K562 (cell line): ENCODE measurements around the gene SPRED2. TPM values are rescaled to one million over a fixed set of nuclear protein-coding genes. Genes with fewer than 3 reads are reported as not detected.
A peak's percentile ranks its signal among the peaks of the same experiment; 100 is the strongest.

Source experiments
- CBX5 ChIP-seq: IDR thresholded peaks from 2 replicates; pipeline ENCODE4 v1.6.1; 2014; ENCODE audit warnings: low read depth, borderline replicate concordance
- CREB3L1 ChIP-seq: fragments of 450-650 bp; IDR thresholded peaks from 2 replicates; pipeline ENCODE4 v1.6.1; 2014; ENCODE audit warnings: low read depth, mild to moderate bottlenecking, moderate library complexity, borderline replicate concordance
- DNMT1 ChIP-seq: fragments of 450-650 bp; IDR thresholded peaks from 2 replicates; pipeline ENCODE4 v1.6.1; 2016; ENCODE audit warnings: antibody characterized with exemption, mild to moderate bottlenecking
- EP300 ChIP-seq: IDR thresholded peaks from 2 replicates; pipeline ENCODE4 v1.6.1; 2012; ENCODE audit warnings: low read length, improper control_type of control experiment
- HMGN3 ChIP-seq: IDR thresholded peaks from 2 replicates; pipeline ENCODE4 v1.6.1; 2011; ENCODE audit warnings: borderline replicate concordance, low read depth, mild to moderate bottlenecking, mixed read lengths, low read length; ENCODE audit not compliant: insufficient read length; ENCODE audit errors: extremely low read depth
- MAFG ChIP-seq: fragments of 450-650 bp; conservative IDR thresholded peaks from 2 replicates; pipeline ENCODE4 v1.6.1; 2016; ENCODE audit warnings: missing genetic modification characterization, missing compliant biosample characterization
- SAP30 ChIP-seq: fragments of 200-600 bp; sonication (generic); IDR thresholded peaks from 2 replicates; pipeline ENCODE4 v1.6.1; 2012; ENCODE audit warnings: borderline replicate concordance, low read depth, mild to moderate bottlenecking, moderate library complexity, low read length, control low read depth, inconsistent platforms; ENCODE audit not compliant: insufficient read depth, poor library complexity, severe bottlenecking
- SIRT6 ChIP-seq: IDR thresholded peaks from one replicate; pipeline ENCODE4 v1.6.1; 2012; ENCODE audit warnings: low read depth, mild to moderate bottlenecking, control low read depth, inconsistent platforms, low read length, moderate library complexity
- SMAD2 ChIP-seq: fragments of 150-350 bp; IDR thresholded peaks from 2 replicates; pipeline ENCODE4 v1.6.1; 2014; ENCODE audit warnings: low read depth, mild to moderate bottlenecking, low read length
- SP1 ChIP-seq: sonication (generic); formaldehyde crosslinking; IDR thresholded peaks from 2 replicates; pipeline ENCODE4 v1.8.1; 2022; ENCODE audit warnings: mild to moderate bottlenecking, missing genetic modification reagents
- THRB ChIP-seq: fragments of 450-650 bp; formaldehyde crosslinking; conservative IDR thresholded peaks from 2 replicates; pipeline ENCODE4 v1.4.0; 2022; ENCODE audit warnings: mild to moderate bottlenecking, missing genetic modification characterization
- polyA plus RNA-seq, 8 experiments: library from polyadenylated mRNA; depleted of rRNA in 4 of 8; stranded (reverse) in 5 of 8; unstranded in 3 of 8; fragments of >200 nt; fragmentation: Nextera tagmentation in 2 of 8; fragmentation: Illumina TruSeq in 1 of 8; extraction: Ambion mirVana in 2 of 8; extraction: Trizol in 1 of 8; gene quantifications; 2 replicates each; pipeline versions ENCODE4 v1.2.1 to v1.2.3, GENCODE V29; 2011 to 2014; ENCODE audit warnings: inconsistent platforms in 1 of 8, missing spikeins in 1 of 8
- total RNA-seq, 7 experiments: library from RNA; depleted of rRNA in 6 of 7; stranded (reverse); fragments of >200 nt in 6 of 7; fragmentation: Illumina TruSeq in 2 of 7; extraction: Trizol in 2 of 7; gene quantifications; 2 replicates each; pipeline versions ENCODE4 v1.2.1 to v1.2.3, GENCODE V29; 2011 to 2021; ENCODE audit warnings: low replicate concordance in 1 of 7
- TF ChIP-seq, protein P1 (sequence below): fragments of 450-650 bp; IDR thresholded peaks from 2 replicates; pipeline ENCODE4 v1.6.1; 2016; ENCODE audit warnings: mild to moderate bottlenecking, moderate library complexity

Gene SPRED2
- total and polyA plus RNA-seq, 9 of the 15 experiments (the other 6 are each of a cell fraction or from before 2014, with no cell fraction given) = 4.6 to 50.8 (median 14.1) TPM

GRCh38 chr2:65436169-65436823 is 3.9 kb upstream of the SPRED2 start (continued):
- TF ChIP-seq, protein P1, sequence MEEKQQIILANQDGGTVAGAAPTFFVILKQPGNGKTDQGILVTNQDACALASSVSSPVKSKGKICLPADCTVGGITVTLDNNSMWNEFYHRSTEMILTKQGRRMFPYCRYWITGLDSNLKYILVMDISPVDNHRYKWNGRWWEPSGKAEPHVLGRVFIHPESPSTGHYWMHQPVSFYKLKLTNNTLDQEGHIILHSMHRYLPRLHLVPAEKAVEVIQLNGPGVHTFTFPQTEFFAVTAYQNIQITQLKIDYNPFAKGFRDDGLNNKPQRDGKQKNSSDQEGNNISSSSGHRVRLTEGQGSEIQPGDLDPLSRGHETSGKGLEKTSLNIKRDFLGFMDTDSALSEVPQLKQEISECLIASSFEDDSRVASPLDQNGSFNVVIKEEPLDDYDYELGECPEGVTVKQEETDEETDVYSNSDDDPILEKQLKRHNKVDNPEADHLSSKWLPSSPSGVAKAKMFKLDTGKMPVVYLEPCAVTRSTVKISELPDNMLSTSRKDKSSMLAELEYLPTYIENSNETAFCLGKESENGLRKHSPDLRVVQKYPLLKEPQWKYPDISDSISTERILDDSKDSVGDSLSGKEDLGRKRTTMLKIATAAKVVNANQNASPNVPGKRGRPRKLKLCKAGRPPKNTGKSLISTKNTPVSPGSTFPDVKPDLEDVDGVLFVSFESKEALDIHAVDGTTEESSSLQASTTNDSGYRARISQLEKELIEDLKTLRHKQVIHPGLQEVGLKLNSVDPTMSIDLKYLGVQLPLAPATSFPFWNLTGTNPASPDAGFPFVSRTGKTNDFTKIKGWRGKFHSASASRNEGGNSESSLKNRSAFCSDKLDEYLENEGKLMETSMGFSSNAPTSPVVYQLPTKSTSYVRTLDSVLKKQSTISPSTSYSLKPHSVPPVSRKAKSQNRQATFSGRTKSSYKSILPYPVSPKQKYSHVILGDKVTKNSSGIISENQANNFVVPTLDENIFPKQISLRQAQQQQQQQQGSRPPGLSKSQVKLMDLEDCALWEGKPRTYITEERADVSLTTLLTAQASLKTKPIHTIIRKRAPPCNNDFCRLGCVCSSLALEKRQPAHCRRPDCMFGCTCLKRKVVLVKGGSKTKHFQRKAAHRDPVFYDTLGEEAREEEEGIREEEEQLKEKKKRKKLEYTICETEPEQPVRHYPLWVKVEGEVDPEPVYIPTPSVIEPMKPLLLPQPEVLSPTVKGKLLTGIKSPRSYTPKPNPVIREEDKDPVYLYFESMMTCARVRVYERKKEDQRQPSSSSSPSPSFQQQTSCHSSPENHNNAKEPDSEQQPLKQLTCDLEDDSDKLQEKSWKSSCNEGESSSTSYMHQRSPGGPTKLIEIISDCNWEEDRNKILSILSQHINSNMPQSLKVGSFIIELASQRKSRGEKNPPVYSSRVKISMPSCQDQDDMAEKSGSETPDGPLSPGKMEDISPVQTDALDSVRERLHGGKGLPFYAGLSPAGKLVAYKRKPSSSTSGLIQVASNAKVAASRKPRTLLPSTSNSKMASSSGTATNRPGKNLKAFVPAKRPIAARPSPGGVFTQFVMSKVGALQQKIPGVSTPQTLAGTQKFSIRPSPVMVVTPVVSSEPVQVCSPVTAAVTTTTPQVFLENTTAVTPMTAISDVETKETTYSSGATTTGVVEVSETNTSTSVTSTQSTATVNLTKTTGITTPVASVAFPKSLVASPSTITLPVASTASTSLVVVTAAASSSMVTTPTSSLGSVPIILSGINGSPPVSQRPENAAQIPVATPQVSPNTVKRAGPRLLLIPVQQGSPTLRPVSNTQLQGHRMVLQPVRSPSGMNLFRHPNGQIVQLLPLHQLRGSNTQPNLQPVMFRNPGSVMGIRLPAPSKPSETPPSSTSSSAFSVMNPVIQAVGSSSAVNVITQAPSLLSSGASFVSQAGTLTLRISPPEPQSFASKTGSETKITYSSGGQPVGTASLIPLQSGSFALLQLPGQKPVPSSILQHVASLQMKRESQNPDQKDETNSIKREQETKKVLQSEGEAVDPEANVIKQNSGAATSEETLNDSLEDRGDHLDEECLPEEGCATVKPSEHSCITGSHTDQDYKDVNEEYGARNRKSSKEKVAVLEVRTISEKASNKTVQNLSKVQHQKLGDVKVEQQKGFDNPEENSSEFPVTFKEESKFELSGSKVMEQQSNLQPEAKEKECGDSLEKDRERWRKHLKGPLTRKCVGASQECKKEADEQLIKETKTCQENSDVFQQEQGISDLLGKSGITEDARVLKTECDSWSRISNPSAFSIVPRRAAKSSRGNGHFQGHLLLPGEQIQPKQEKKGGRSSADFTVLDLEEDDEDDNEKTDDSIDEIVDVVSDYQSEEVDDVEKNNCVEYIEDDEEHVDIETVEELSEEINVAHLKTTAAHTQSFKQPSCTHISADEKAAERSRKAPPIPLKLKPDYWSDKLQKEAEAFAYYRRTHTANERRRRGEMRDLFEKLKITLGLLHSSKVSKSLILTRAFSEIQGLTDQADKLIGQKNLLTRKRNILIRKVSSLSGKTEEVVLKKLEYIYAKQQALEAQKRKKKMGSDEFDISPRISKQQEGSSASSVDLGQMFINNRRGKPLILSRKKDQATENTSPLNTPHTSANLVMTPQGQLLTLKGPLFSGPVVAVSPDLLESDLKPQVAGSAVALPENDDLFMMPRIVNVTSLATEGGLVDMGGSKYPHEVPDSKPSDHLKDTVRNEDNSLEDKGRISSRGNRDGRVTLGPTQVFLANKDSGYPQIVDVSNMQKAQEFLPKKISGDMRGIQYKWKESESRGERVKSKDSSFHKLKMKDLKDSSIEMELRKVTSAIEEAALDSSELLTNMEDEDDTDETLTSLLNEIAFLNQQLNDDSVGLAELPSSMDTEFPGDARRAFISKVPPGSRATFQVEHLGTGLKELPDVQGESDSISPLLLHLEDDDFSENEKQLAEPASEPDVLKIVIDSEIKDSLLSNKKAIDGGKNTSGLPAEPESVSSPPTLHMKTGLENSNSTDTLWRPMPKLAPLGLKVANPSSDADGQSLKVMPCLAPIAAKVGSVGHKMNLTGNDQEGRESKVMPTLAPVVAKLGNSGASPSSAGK = peak; percentile 54; the same call in 1 of the 2 replicates
- no peak for TF ChIP-seq DNMT1
- peak; percentile 88 for TF ChIP-seq HMGN3
- TF ChIP-seq MAFG (tag) = no peak
- no peak for TF ChIP-seq CBX5
- TF ChIP-seq SMAD2 = no peak
- TF ChIP-seq CREB3L1 = peak; percentile 61; the same call in 1 of the 2 replicates
- no peak for TF ChIP-seq SIRT6
- no peak; the same call in 1 of the 2 replicates for TF ChIP-seq SP1 (CRISPR knock-in tag)
- TF ChIP-seq EP300 = peak; percentile 42
- peak; percentile 58; the same call in 1 of the 2 replicates for TF ChIP-seq THRB (CRISPR knock-in tag)
- TF ChIP-seq SAP30 = peak; percentile 75
